CD4-positive, CD25-positive, alpha-beta regulatory T cell (primary cell): Measurements from ENCODE around the gene MAPKBP1. TPM values are rescaled to one million over a fixed set of nuclear protein-coding genes. Genes with fewer than 3 reads are reported as not detected.

Source experiments
- ATAC-seq, 2 donors: fragments of 150-1000 bp; cut with Tn5 transposase; one replicate each; pipeline ENCODE4 v1.10.0; 2021; ENCODE audit warnings: low read depth in 2 of 2, moderate number of reproducible peaks in 2 of 2, moderate library complexity in 1 of 2
- DNase-seq, 3 donors: peaks; one replicate each; pipeline versions ENCODE4 v3.0.0 to v3.0.0-alpha.2; 2012 to 2022; ENCODE audit warnings: mixed read lengths in 1 of 3
- H3K27ac ChIP-seq: one replicate; pipeline ENCODE4 v1.7.0; 2013; ENCODE audit warnings: mild to moderate bottlenecking, low read length; ENCODE audit not compliant: insufficient read depth, poor library complexity, severe bottlenecking
- H3K27me3 ChIP-seq: one replicate; pipeline ENCODE4 v1.7.0; 2013; ENCODE audit warnings: low read length; ENCODE audit not compliant: control insufficient read depth, insufficient read depth
- H3K36me3 ChIP-seq: one replicate; pipeline ENCODE4 v1.7.0; 2013; ENCODE audit warnings: mild to moderate bottlenecking, low read length, moderate library complexity; ENCODE audit not compliant: control insufficient read depth, insufficient read depth
- H3K4me1 ChIP-seq: 2 replicates; pipeline ENCODE4 v1.7.0; 2013; ENCODE audit warnings: mild to moderate bottlenecking, low read length; ENCODE audit not compliant: insufficient read depth, control insufficient read depth, poor library complexity, severe bottlenecking
- H3K4me3 ChIP-seq: one replicate; pipeline ENCODE4 v1.7.0; 2013; ENCODE audit warnings: low read depth, mild to moderate bottlenecking, low read length, moderate library complexity
- H3K9me3 ChIP-seq, 2 experiments: 1 replicate in 1 of 2; 2 replicates in 1 of 2; pipeline ENCODE4 v1.7.0; 2013; ENCODE audit warnings: low read length in 2 of 2, mild to moderate bottlenecking in 1 of 2, moderate library complexity in 1 of 2; ENCODE audit not compliant: control insufficient read depth in 2 of 2
- H3K27ac Mint-ChIP-seq, 3 donors: one replicate each; pipeline ENCODE4 v1.8.0; 2020 to 2022; ENCODE audit warnings: mild to moderate bottlenecking in 3 of 3, mixed read lengths in 3 of 3, moderate library complexity in 2 of 3
- H3K27me3 Mint-ChIP-seq: one replicate; pipeline ENCODE4 v1.8.0; 2022; ENCODE audit warnings: mild to moderate bottlenecking, mixed read lengths
- H3K36me3 Mint-ChIP-seq: one replicate; pipeline ENCODE4 v1.8.0; 2020; ENCODE audit warnings: mixed read lengths
- H3K4me1 Mint-ChIP-seq, 4 donors: one replicate each; pipeline ENCODE4 v1.8.0; 2020 to 2022; ENCODE audit warnings: mixed read lengths in 4 of 4, mild to moderate bottlenecking in 1 of 4
- H3K4me3 Mint-ChIP-seq, 4 donors: one replicate each; pipeline ENCODE4 v1.8.0; 2020 to 2022; ENCODE audit warnings: mild to moderate bottlenecking in 4 of 4, mixed read lengths in 4 of 4, moderate library complexity in 3 of 4
- H3K9me3 Mint-ChIP-seq, 7 donors: one replicate each; pipeline ENCODE4 v1.8.0; 2020 to 2022; ENCODE audit warnings: mixed read lengths in 7 of 7, mild to moderate bottlenecking in 3 of 7, moderate library complexity in 2 of 7
- polyA plus RNA-seq, 4 donors: library from polyadenylated mRNA; unstranded; fragments of 300-500 nt; fragmentation: Illumina TruSeq; gene quantifications; one replicate each; pipeline ENCODE4 v1.2.3, GENCODE V29; 2021
- total RNA-seq: library from RNA; stranded (reverse); gene quantifications from one replicate; pipeline ENCODE4 v1.2.3, GENCODE V29; 2022

Gene MAPKBP1
- total and polyA plus RNA-seq, 5 donors from 2014 or later: 1.9 to 40.4 (median 2.7) TPM

- peaks cover 50% of the 10 kb centered on the region for H3K4me1 ChIP-seq
- Mint-ChIP-seq H3K4me3 (peak overlapping the region in 2 of 4 donors; percentile 52 to 94), H3K4me1 (peaks cover 43 to 87% (median 67%) of the 10 kb centered on the region in 4 donors), H3K27ac (no peak overlapping the region), H3K9me3 (no peaks in the 10 kb centered on the region), H3K27me3 (peaks cover 5% of the 10 kb centered on the region), H3K36me3 (peaks cover 6% of the 10 kb centered on the region)
- H3K36me3 ChIP-seq: no peaks in the 10 kb centered on the region
- no peak overlapping the region for H3K27ac ChIP-seq
- no peak for DNase-seq
- no peak for ATAC-seq
- H3K27me3 ChIP-seq: no peaks in the 10 kb centered on the region
- H3K4me3 ChIP-seq: no peak overlapping the region
- no peaks in the 10 kb centered on the region for H3K9me3 ChIP-seq
These were observed 3.2 kb downstream of the MAPKBP1 start for GRCh38 chr15:41777421-41777973.

DNA sequence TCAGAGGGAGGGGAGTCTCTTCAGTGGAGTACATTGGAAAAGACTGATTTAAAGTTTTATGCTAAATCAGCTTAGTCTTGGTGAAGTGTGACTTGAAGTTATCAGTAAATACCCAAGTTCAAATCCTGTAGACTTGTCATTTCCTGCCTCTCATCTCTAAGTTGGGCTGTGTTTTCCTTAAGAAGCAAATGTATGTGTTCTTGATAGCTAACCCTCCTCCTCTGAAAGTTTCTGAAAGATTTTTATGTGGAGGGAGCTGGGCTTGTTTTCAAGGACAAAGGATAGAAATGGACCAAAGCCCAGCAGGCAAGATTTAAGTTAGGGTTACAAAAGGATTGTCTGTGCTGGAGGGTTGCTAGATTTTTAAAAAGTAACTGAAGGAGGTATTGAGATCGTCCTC is 4.2 kb downstream of the MAPKBP1 start:
- Histone ChIP-seq H3K4me3 (no peak overlapping the region), H3K4me1 (peaks cover 42% of the 10 kb centered on the region), H3K27ac (no peak overlapping the region), H3K36me3 (no peaks in the 10 kb centered on the region), H3K27me3 (no peaks in the 10 kb centered on the region), H3K9me3 (no peaks in the 10 kb centered on the region)
- H3K4me3 Mint-ChIP-seq: peak overlapping the region in 2 of 4 donors; percentile 49 to 94
- peaks cover 33 to 84% (median 66%) of the 10 kb centered on the region in 4 donors for H3K4me1 Mint-ChIP-seq
- H3K36me3 Mint-ChIP-seq: peaks cover 10% of the 10 kb centered on the region
- H3K27me3 Mint-ChIP-seq: peaks cover 5% of the 10 kb centered on the region
- ATAC-seq: no peak
- peak overlapping the region in 1 of 3 donors; percentile 6 for H3K27ac Mint-ChIP-seq
- H3K9me3 Mint-ChIP-seq: no peaks in the 10 kb centered on the region
- DNase-seq: peak in 1 of 3 donors; percentile 40

DNA sequence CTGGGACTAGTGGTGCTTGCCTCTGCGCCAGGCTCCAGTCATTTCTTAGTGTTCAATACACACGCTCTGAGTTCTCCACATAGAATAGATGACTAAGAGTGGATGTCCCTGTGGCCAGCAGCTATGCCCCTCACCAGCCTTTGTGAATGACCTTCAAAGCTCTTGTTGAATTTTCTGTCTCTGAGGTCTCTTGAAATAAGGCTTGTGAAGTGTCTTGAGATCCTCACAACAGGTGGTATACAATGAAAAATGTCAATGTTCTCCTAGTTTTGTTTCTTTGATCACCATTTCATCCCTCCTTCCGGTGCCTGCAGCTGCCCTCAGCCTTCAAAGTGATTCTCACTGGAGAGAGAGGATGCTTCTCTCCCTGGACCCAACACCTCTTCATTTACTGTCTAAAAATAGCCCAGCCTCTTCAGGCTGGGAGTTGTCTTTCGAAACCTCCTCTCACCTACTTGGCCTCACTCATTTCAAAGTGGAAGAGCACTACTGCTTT is 5.4 kb downstream of the MAPKBP1 start:
- no peak overlapping the region for H3K4me3 ChIP-seq
- no peaks in the 10 kb centered on the region for H3K27me3 ChIP-seq
- Mint-ChIP-seq H3K9me3 (no peaks in the 10 kb centered on the region), H3K4me1 (peaks cover 25 to 74% (median 60%) of the 10 kb centered on the region in 4 donors), H3K36me3 (peaks cover 10% of the 10 kb centered on the region), H3K27me3 (no peaks in the 10 kb centered on the region), H3K27ac (peak overlapping the region; percentile 2 to 60 (median 42)), H3K4me3 (peak overlapping the region in 3 of 4 donors; percentile 8 to 39 (median 14))
- ATAC-seq: no peak
- H3K9me3 ChIP-seq: no peaks in the 10 kb centered on the region
- H3K36me3 ChIP-seq: no peaks in the 10 kb centered on the region
- H3K4me1 ChIP-seq: peaks cover 34% of the 10 kb centered on the region
- no peak for DNase-seq
- H3K27ac ChIP-seq: no peak overlapping the region

GRCh38 chr15:41780266-41780665 is 6.0 kb downstream of the MAPKBP1 start:
- Histone ChIP-seq H3K4me1 (peaks cover 29% of the 10 kb centered on the region), H3K4me3 (no peak overlapping the region), H3K27me3 (no peaks in the 10 kb centered on the region), H3K27ac (no peak overlapping the region), H3K36me3 (no peaks in the 10 kb centered on the region), H3K9me3 (no peaks in the 10 kb centered on the region)
- Mint-ChIP-seq H3K9me3 (no peaks in the 10 kb centered on the region), H3K27ac (peak overlapping the region in 2 of 3 donors; percentile 15 to 42), H3K4me1 (peaks cover 29 to 72% (median 58%) of the 10 kb centered on the region in 4 donors), H3K36me3 (peaks cover 10% of the 10 kb centered on the region), H3K27me3 (no peaks in the 10 kb centered on the region), H3K4me3 (peak overlapping the region in 1 of 4 donors; percentile 39)
- no peak for ATAC-seq
- no peak for DNase-seq

GRCh38 chr15:41780727-41781126 is 6.4 kb downstream of the MAPKBP1 start:
- Mint-ChIP-seq H3K27me3 (no peaks in the 10 kb centered on the region), H3K4me3 (peak overlapping the region in 1 of 4 donors; percentile 36), H3K4me1 (peaks cover 31 to 68% (median 53%) of the 10 kb centered on the region in 4 donors), H3K27ac (no peak overlapping the region), H3K36me3 (peaks cover 10% of the 10 kb centered on the region), H3K9me3 (no peaks in the 10 kb centered on the region)
- H3K4me1 ChIP-seq: peaks cover 24% of the 10 kb centered on the region
- no peaks in the 10 kb centered on the region for H3K9me3 ChIP-seq
- H3K27ac ChIP-seq: no peak overlapping the region
- no peaks in the 10 kb centered on the region for H3K36me3 ChIP-seq
- H3K27me3 ChIP-seq: no peaks in the 10 kb centered on the region
- DNase-seq (no peak), ATAC-seq (no peak)
- no peak overlapping the region for H3K4me3 ChIP-seq

- Histone ChIP-seq H3K36me3 (no peaks in the 10 kb centered on the region), H3K9me3 (no peaks in the 10 kb centered on the region), H3K4me1 (peaks cover 10% of the 10 kb centered on the region), H3K27me3 (no peaks in the 10 kb centered on the region), H3K27ac (no peak overlapping the region), H3K4me3 (no peak overlapping the region)
- Mint-ChIP-seq H3K9me3 (no peaks in the 10 kb centered on the region), H3K27me3 (no peaks in the 10 kb centered on the region), H3K4me1 (peaks cover 31 to 51% (median 37%) of the 10 kb centered on the region in 4 donors), H3K4me3 (no peak overlapping the region), H3K36me3 (peaks cover 10% of the 10 kb centered on the region), H3K27ac (no peak overlapping the region)
- no peak for DNase-seq
- no peak for ATAC-seq
These were observed 8.3 kb downstream of the MAPKBP1 start for GRCh38 chr15:41782371-41783282.

DNA sequence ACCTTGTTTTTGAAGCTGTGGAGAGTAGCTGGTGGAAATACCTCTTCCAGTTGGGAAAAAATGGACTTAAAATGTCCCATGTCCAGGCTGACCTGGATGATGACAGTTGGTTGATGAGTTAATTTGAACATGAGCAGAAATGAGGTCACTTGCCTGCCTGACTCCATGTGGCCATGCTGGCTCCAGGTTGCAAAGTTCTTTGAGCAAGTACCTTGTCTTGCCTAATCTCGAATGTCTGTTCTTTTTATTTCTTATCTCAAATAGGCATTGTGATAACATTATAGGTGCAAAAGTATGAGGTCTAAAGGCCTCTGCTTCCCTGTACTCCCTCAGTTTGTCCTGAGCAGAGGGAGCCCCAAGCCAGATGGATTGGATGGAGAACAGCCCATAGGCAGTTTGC is 9.0 kb downstream of the MAPKBP1 start:
- Mint-ChIP-seq H3K27me3 (no peaks in the 10 kb centered on the region), H3K4me3 (no peak overlapping the region), H3K4me1 (peaks cover 29 to 46% (median 32%) of the 10 kb centered on the region in 4 donors), H3K36me3 (peaks cover 10% of the 10 kb centered on the region), H3K9me3 (no peaks in the 10 kb centered on the region), H3K27ac (no peak overlapping the region)
- no peaks in the 10 kb centered on the region for H3K27me3 ChIP-seq
- no peak overlapping the region for H3K4me3 ChIP-seq
- peaks cover 3% of the 10 kb centered on the region for H3K4me1 ChIP-seq
- DNase-seq (no peak), ATAC-seq (no peak)
- no peak overlapping the region for H3K27ac ChIP-seq
- H3K36me3 ChIP-seq: no peaks in the 10 kb centered on the region
- H3K9me3 ChIP-seq: no peaks in the 10 kb centered on the region
